ENCODE measurements around the gene MMP24.
A peak's percentile ranks its signal among the peaks of the same experiment; 100 is the strongest.

The MMP24 gene

DNA sequence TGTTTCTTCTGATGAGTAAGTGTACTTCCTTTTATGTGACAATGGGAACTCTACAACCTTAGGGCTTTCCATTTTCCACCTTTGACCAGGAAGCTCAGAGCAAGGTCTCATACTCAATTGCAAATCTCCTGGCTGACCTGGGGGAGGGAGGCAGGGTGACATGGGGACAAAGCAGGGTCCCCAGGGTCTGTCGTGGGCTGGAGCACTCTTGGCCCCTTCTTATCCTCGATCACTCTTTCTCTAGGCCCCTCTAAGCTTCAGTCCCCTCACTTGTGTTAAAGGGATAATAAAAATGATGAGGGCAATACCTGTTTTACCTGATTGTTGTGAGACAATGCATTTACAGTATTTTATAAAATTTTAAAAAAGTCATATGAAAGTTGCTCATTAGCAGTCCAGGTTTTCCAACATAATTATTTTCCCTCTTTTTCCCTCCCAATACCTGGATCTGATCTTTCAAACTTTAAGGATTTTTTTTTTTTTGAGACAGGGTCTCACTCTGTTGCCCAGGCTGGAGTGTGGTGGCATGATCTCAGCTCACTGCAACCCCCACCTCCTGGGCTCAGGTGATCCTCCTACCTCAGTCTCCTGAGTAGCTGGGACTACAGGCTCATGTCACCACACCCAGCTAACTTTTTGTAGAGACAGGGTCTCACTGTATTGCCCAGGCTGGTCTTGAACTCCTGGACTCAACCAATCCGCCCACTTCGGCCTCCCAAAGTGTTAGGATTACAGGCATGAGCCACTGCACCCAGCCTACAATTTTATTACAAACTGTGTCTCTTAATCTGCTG lies 74.2 kb downstream of the MMP24 start:
- Histone ChIP-seq H3K9ac (ENCODE audit: low read length) (no peak overlapping the region), H3K4me3 (ENCODE audit: low read length) (no peak overlapping the region)
- no peak for DNase-seq (ENCODE audit: low read depth)

DNA sequence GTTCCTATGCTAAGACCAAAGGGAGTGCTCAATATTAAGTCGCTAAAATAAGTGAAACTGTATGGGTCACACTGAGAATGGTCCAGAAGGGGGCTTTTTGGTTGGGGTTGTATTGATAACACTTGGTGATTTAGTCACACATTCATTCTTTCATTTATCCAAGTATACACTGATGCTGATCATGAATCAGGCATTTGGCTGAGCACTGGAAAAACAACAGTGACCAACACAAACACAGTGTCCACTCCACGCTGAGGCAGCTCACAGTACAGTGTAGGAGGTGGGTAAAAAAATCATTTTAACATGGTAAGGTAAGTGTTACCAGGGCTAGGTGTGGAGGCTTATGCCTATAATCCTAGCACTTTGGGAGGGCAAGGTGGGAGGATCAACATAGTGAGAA lies 74.9 kb downstream of the MMP24 start:
- Histone ChIP-seq H3K4me1 (ENCODE audit: control insufficient read depth, insufficient read depth, low read length) (peaks cover 43% of the 10 kb centered on the region), H3K36me3 (ENCODE audit: control insufficient read depth, insufficient read depth, low read length, severe bottlenecking) (peaks cover 2% of the 10 kb centered on the region), H3K9me3 (ENCODE audit: control insufficient read depth, low read length) (no peaks in the 10 kb centered on the region), H3K9ac (ENCODE audit: low read length) (no peak overlapping the region), H3K4me3 (ENCODE audit: low read length) (no peak overlapping the region), H3K27me3 (replicated peaks; ENCODE audit: control insufficient read depth, insufficient read depth, low read length) (no peaks in the 10 kb centered on the region)
- DNase-seq (ENCODE audit: low read depth), result no peak

More for the DNA sequence above, 74.2 kb downstream of the MMP24 start:
- H3K36me3 ChIP-seq (ENCODE audit: control insufficient read depth, insufficient read depth, low read length, severe bottlenecking), result no peaks in the 10 kb centered on the region
- H3K27me3 ChIP-seq (replicated peaks; ENCODE audit: control insufficient read depth, insufficient read depth, low read length), result peaks cover 1% of the 10 kb centered on the region
- H3K9me3 ChIP-seq (ENCODE audit: control insufficient read depth, low read length), result no peaks in the 10 kb centered on the region
- peaks cover 35% of the 10 kb centered on the region for H3K4me1 ChIP-seq (ENCODE audit: control insufficient read depth, insufficient read depth, low read length)

DNA sequence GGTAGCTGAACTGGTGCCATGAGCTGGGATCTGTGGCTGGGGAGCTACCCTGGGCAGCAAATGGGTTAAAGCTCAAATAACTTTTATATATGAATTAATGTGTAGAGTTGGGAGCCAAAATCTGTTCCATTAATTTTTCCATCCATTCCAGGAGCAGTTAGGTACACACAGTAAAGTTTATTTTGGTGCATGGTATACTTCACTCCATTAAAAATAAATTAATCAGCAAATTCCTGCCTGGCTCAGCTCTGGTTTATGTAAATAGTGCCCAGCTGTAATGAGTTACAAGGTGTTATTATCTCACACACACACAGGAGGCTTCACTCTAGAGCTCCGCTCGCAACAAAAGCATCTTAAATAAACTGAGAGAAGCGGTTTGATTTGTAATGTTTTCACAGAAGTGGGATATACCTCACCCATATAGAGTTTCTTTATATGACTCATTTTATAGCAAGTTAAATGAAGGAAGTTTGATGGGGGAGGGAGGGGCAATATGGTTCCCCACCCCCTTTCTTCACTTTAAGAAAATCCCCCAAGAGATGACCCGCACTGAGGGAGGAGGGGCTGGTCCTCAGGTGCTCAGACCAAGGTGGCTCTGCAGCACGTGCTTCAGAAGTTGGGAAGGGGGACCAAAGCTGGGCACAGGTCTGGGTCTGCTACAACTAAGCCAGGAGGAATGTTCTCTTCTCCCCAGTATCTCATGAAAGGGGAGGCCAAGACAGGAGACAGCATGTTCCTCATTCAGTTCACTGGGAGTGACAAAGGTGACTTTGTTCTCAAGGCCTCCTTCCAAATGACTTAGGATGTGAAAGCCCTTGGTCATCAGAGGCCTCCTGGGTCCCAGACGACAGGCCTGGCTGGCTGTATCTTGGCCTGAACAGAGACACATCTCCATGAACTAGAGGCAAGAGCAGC lies 76.2 kb downstream of the MMP24 start:
- H3K27me3 ChIP-seq (replicated peaks; ENCODE audit: control insufficient read depth, insufficient read depth, low read length), result no peaks in the 10 kb centered on the region
- no peak overlapping the region for H3K4me3 ChIP-seq (ENCODE audit: low read length)
- H3K9me3 ChIP-seq (ENCODE audit: control insufficient read depth, low read length), result no peaks in the 10 kb centered on the region
- peak; percentile 52 for DNase-seq (ENCODE audit: low read depth)
- H3K4me1 ChIP-seq (ENCODE audit: control insufficient read depth, insufficient read depth, low read length), result peaks cover 48% of the 10 kb centered on the region
- H3K36me3 ChIP-seq (ENCODE audit: control insufficient read depth, insufficient read depth, low read length, severe bottlenecking), result peaks cover 4% of the 10 kb centered on the region
- peak overlapping the region; percentile 70 for H3K9ac ChIP-seq (ENCODE audit: low read length)

GRCh38 chr20:35303382-35303734 lies 76.9 kb downstream of the MMP24 start:
- Histone ChIP-seq H3K4me3 (ENCODE audit: low read length) (no peak overlapping the region), H3K9me3 (ENCODE audit: control insufficient read depth, low read length) (no peaks in the 10 kb centered on the region), H3K27me3 (replicated peaks; ENCODE audit: control insufficient read depth, insufficient read depth, low read length) (no peaks in the 10 kb centered on the region), H3K36me3 (ENCODE audit: control insufficient read depth, insufficient read depth, low read length, severe bottlenecking) (peaks cover 4% of the 10 kb centered on the region), H3K9ac (ENCODE audit: low read length) (peak overlapping the region; percentile 70), H3K4me1 (ENCODE audit: control insufficient read depth, insufficient read depth, low read length) (peaks cover 55% of the 10 kb centered on the region)
- no peak for DNase-seq (ENCODE audit: low read depth)

- peak overlapping the region; percentile 74 for H3K9ac ChIP-seq (ENCODE audit: low read length)
- H3K27me3 ChIP-seq (replicated peaks; ENCODE audit: control insufficient read depth, insufficient read depth, low read length), result no peaks in the 10 kb centered on the region
- no peaks in the 10 kb centered on the region for H3K9me3 ChIP-seq (ENCODE audit: control insufficient read depth, low read length)
- peaks cover 61% of the 10 kb centered on the region for H3K4me1 ChIP-seq (ENCODE audit: control insufficient read depth, insufficient read depth, low read length)
- H3K4me3 ChIP-seq (ENCODE audit: low read length), result no peak overlapping the region
- peak; percentile 92 for DNase-seq (ENCODE audit: low read depth)
- peaks cover 4% of the 10 kb centered on the region for H3K36me3 ChIP-seq (ENCODE audit: control insufficient read depth, insufficient read depth, low read length, severe bottlenecking)
These were observed 77.4 kb downstream of the MMP24 start for GRCh38 chr20:35303735-35304491.

- DNase-seq (ENCODE audit: low read depth), result no peak
- no peaks in the 10 kb centered on the region for H3K9me3 ChIP-seq (ENCODE audit: control insufficient read depth, low read length)
- no peaks in the 10 kb centered on the region for H3K27me3 ChIP-seq (replicated peaks; ENCODE audit: control insufficient read depth, insufficient read depth, low read length)
- peaks cover 4% of the 10 kb centered on the region for H3K36me3 ChIP-seq (ENCODE audit: control insufficient read depth, insufficient read depth, low read length, severe bottlenecking)
- H3K9ac ChIP-seq (ENCODE audit: low read length), result peak overlapping the region; percentile 74
- H3K4me3 ChIP-seq (ENCODE audit: low read length), result no peak overlapping the region
- peaks cover 63% of the 10 kb centered on the region for H3K4me1 ChIP-seq (ENCODE audit: control insufficient read depth, insufficient read depth, low read length)
These were observed 78.5 kb downstream of the MMP24 start for GRCh38 chr20:35304956-35305355.

DNA sequence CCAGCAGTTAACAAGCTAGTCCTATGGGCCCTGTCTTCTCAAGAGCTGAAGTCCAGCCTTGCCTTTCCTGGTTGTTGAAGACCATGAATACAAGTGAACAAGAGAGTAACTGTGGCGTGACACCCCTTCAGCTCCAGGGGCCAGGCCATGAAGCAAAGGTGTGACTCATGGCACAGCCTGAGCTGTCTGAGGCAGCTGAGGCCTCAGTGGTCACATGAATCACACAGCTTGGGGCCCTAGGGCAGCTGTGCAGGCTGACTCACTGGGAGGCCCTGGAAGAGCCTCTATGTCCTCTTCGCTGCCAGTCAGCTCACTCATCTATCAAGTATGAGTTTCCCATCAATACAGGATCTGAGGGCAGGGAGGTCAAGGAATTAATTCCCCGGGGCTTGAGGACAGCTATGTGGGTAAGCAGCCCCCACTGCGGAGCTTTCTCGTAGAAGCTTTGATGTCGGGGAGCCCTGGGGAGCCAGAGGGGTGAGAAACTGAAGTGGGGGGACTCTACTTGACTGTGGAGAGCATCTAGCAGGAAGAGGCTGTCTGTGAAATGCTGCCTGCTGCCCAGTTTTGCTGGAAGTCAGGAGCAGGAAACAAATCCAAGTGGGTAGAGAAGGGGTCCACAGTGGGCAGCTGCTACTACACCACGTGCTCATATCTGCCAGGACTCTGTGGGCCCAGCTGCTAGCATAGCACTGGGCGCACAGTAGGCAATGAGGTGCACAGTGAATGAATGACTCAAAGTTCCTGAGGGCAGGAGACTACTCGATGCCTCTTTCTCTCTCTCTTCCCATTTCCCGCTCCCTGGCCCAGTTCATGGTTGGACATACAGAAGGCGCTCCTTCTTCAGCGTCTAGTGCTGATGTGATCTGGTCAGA lies 79.4 kb downstream of the MMP24 start:
- peaks cover 4% of the 10 kb centered on the region for H3K36me3 ChIP-seq (ENCODE audit: control insufficient read depth, insufficient read depth, low read length, severe bottlenecking)
- peak overlapping the region; percentile 78 for H3K9ac ChIP-seq (ENCODE audit: low read length)
- DNase-seq (ENCODE audit: low read depth), result peak; percentile 98
- no peaks in the 10 kb centered on the region for H3K27me3 ChIP-seq (replicated peaks; ENCODE audit: control insufficient read depth, insufficient read depth, low read length)
- peaks cover 63% of the 10 kb centered on the region for H3K4me1 ChIP-seq (ENCODE audit: control insufficient read depth, insufficient read depth, low read length)
- H3K9me3 ChIP-seq (ENCODE audit: control insufficient read depth, low read length), result no peaks in the 10 kb centered on the region
- H3K4me3 ChIP-seq (ENCODE audit: low read length), result peak overlapping the region; percentile 21

GRCh38 chr20:35306931-35307517 lies 80.5 kb downstream of the MMP24 start:
- Histone ChIP-seq H3K9me3 (ENCODE audit: control insufficient read depth, low read length) (no peaks in the 10 kb centered on the region), H3K4me1 (ENCODE audit: control insufficient read depth, insufficient read depth, low read length) (peaks cover 68% of the 10 kb centered on the region), H3K27me3 (replicated peaks; ENCODE audit: control insufficient read depth, insufficient read depth, low read length) (no peaks in the 10 kb centered on the region), H3K4me3 (ENCODE audit: low read length) (no peak overlapping the region), H3K36me3 (ENCODE audit: control insufficient read depth, insufficient read depth, low read length, severe bottlenecking) (peaks cover 4% of the 10 kb centered on the region), H3K9ac (ENCODE audit: low read length) (peak overlapping the region; percentile 78)
- peak; percentile 66 for DNase-seq (ENCODE audit: low read depth)

GRCh38 chr20:35307666-35308653 lies 81.5 kb downstream of the MMP24 start:
- DNase-seq (ENCODE audit: low read depth), result peak; percentile 39
- no peaks in the 10 kb centered on the region for H3K9me3 ChIP-seq (ENCODE audit: control insufficient read depth, low read length)
- peak overlapping the region; percentile 73 for H3K9ac ChIP-seq (ENCODE audit: low read length)
- H3K4me1 ChIP-seq (ENCODE audit: control insufficient read depth, insufficient read depth, low read length), result peaks cover 73% of the 10 kb centered on the region
- peaks cover 4% of the 10 kb centered on the region for H3K36me3 ChIP-seq (ENCODE audit: control insufficient read depth, insufficient read depth, low read length, severe bottlenecking)
- H3K4me3 ChIP-seq (ENCODE audit: low read length), result peak overlapping the region; percentile 2
- H3K27me3 ChIP-seq (replicated peaks; ENCODE audit: control insufficient read depth, insufficient read depth, low read length), result no peaks in the 10 kb centered on the region
